ENCODE data around the gene DENND5B. TPM values are rescaled to one million over a fixed set of nuclear protein-coding genes. Genes with fewer than 3 reads are reported as not detected.

Gene DENND5B
- total RNA-seq = under 1 TPM; 0.10 TPM

DNA sequence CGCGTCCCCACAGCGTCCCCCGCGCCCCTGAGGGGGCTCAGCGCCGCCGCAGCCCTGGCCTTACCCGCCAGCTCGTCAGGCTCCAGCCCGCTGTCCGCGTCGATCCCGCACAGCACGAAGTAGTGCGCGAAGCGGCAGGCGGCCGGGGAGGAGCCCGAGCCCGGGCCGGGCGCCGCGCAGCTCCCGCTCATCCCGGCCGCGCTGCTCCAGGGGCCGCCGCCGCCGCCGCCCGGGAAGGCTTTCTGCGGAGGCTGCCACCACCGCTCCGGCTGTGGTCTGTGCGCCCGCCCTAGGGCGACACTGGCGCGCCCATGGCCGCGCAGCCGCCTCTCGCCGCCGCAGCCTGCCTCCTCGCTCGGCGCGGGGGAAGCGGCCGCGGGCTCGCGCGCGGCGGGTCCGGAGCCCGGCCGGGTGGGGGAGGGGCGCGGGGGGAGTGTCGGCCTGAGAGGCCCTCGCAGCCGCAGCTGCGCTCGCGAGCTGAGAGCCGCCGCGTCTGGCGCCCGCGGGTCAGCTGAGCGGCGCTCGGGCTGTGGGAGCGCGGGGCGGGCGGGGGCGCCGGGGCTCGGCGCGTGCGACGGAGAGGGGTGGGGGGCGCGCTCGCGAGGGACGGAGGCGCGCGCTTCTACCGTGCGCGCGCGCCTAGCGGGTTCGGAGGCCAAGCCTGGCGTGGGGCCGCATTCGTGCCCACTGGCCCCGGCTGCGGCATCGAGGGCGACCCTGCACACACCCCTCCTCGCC lies at the start of gene DENND5B:
Gene DENND5B, minus strand, starts transcription at position 495 of the 738 bp plus-strand sequence. Its CDS starts 304 bp downstream, at position 191.

Other genes with a start within 250 kb of the DENND5B start
- 1 to 10 TPM in 1 of 2 experiments, under 1 TPM in 1; 0.84 to 1.1 TPM for gene ETFBKMT, start 68.6 kb upstream of the DENND5B start, total RNA-seq
- 1 to 10 TPM; 5.8 to 6.3 TPM for gene AMN1, start 137.9 kb upstream of the DENND5B start, total RNA-seq